SK-N-SH (cell line): ENCODE results near the gene APOC3. TPM values are rescaled to one million over a fixed set of nuclear protein-coding genes. Genes with fewer than 3 reads are reported as not detected.

ENCODE experiments used
- CTCF ChIA-PET: fragments of 300-600, 350-600 bp; formaldehyde crosslinking; extraction: SDS; loops from one replicate; lab custom pipeline; 2021; lab: Yijun Ruan, JAX
- POLR2A ChIA-PET: fragments of 350-600 bp; sonication (Branson Sonifier 250); formaldehyde crosslinking; extraction: SDS; loops from one replicate; lab custom pipeline; 2020; ENCODE audit warnings: antibody characterized with exemption, inconsistent platforms; lab: Yijun Ruan, JAX
- DNase-seq: peaks from one replicate; pipeline ENCODE4 v3.0.0; 2012
- H2AFZ ChIP-seq: fragments of 200-600 bp; sonication (generic); 2 replicates; pipeline ENCODE4 v1.8.1; 2016; ENCODE audit warnings: antibody characterized with exemption, mild to moderate bottlenecking, low read depth
- H3F3A ChIP-seq: fragments of 200-600 bp; sonication (generic); replicated peaks from 2 replicates; pipeline ENCODE3; 2016; ENCODE audit warnings: antibody characterized with exemption, mild to moderate bottlenecking; ENCODE audit not compliant: insufficient read depth
- H3K27ac ChIP-seq, 2 experiments: fragments of 200-500 bp in 1 of 2; fragments of 200-600 bp in 1 of 2; sonication (Bioruptor generic) in 1 of 2; sonication (generic), shearing (Covaris generic) in 1 of 2; 2 replicates each; pipeline versions ENCODE4 v1.5.1 to v1.6.1; 2014 to 2016; ENCODE audit warnings: low read depth in 2 of 2, inconsistent platforms in 1 of 2, low read length in 1 of 2, mild to moderate bottlenecking in 1 of 2, mixed read lengths in 1 of 2
- H3K27me3 ChIP-seq: fragments of 200-600 bp; sonication (generic), shearing (Covaris generic); 2 replicates; pipeline ENCODE4 v1.6.1; 2016; ENCODE audit warnings: mixed run types; ENCODE audit not compliant: insufficient read depth
- H3K36me3 ChIP-seq, 2 experiments: fragments of 200-500 bp in 1 of 2; fragments of 200-600 bp in 1 of 2; sonication (Bioruptor generic) in 1 of 2; sonication (generic) in 1 of 2; replicated peaks in 1 of 2; 2 replicates each; pipeline versions ENCODE3 to v1.5.1; 2014 to 2016; ENCODE audit warnings: low read length in 1 of 2, mild to moderate bottlenecking in 1 of 2; ENCODE audit not compliant: insufficient read depth in 2 of 2, control insufficient read depth in 1 of 2
- H3K4me1 ChIP-seq, 2 experiments: fragments of 200-500 bp in 1 of 2; fragments of 200-600 bp in 1 of 2; sonication (Bioruptor generic) in 1 of 2; sonication (generic), shearing (Covaris generic) in 1 of 2; 2 replicates each; pipeline versions ENCODE4 v1.5.1 to v1.6.1; 2014 to 2016; ENCODE audit warnings: low read depth in 1 of 2, low read length in 1 of 2, mixed run types in 1 of 2; ENCODE audit not compliant: insufficient read depth in 2 of 2, control insufficient read depth in 1 of 2
- H3K4me2 ChIP-seq: fragments of 200-600 bp; sonication (generic), shearing (Covaris generic); 2 replicates; pipeline ENCODE4 v1.6.1; 2017; ENCODE audit warnings: mixed run types
- H3K4me3 ChIP-seq, 2 experiments: fragments of 200-500 bp in 1 of 2; fragments of 200-600 bp in 1 of 2; sonication (Bioruptor generic) in 1 of 2; sonication (generic), shearing (Covaris generic) in 1 of 2; 2 replicates each; pipeline versions ENCODE4 v1.5.1 to v1.8.1; 2014 to 2016; ENCODE audit warnings: low read depth in 2 of 2, inconsistent platforms in 1 of 2, low read length in 1 of 2, mild to moderate bottlenecking in 1 of 2, mixed read lengths in 1 of 2, moderate library complexity in 1 of 2
- H3K79me2 ChIP-seq: fragments of 200-600 bp; sonication (generic); 2 replicates; pipeline ENCODE4 v1.8.1; 2017; ENCODE audit warnings: mild to moderate bottlenecking; ENCODE audit not compliant: insufficient read depth
- H3K9ac ChIP-seq: fragments of 200-600 bp; sonication (generic); 2 replicates; pipeline ENCODE4 v1.6.1; 2017; ENCODE audit warnings: mixed run types
- H3K9me2 ChIP-seq: fragments of 200-600 bp; sonication (generic); 2 replicates; pipeline ENCODE4 v1.6.1; 2017; ENCODE audit warnings: mixed run types
- H3K9me3 ChIP-seq: fragments of 200-600 bp; sonication (generic); 2 replicates; pipeline ENCODE4 v1.6.1; 2017; ENCODE audit warnings: mixed run types, mild to moderate bottlenecking, moderate library complexity
- H4K20me1 ChIP-seq: fragments of 200-600 bp; sonication (generic); 2 replicates; pipeline ENCODE4 v1.6.1; 2017; ENCODE audit warnings: mild to moderate bottlenecking, mixed run types; ENCODE audit not compliant: insufficient read depth
- CHD2 ChIP-seq: fragments of 150-350 bp; IDR thresholded peaks from 2 replicates; pipeline ENCODE4 v1.6.1; 2018; ENCODE audit warnings: low read length; ENCODE audit not compliant: partially characterized antibody
- EZH2phosphoT487 ChIP-seq: fragments of 200-600 bp; sonication (generic); IDR thresholded peaks from 2 replicates; pipeline ENCODE4 v1.6.1; 2017; ENCODE audit warnings: low read depth, mixed run types, mild to moderate bottlenecking, antibody characterized with exemption, moderate library complexity, borderline replicate concordance
- FOXJ3 ChIP-seq: sonication (generic); formaldehyde crosslinking; IDR thresholded peaks from 2 replicates; pipeline ENCODE4 v1.5.1; 2020; ENCODE audit warnings: mild to moderate bottlenecking, missing genetic modification reagents
- FOXM1 ChIP-seq: IDR thresholded peaks from 2 replicates; pipeline ENCODE4 v1.4.0; 2012; ENCODE audit warnings: low read depth, mild to moderate bottlenecking
- GABPA ChIP-seq: IDR thresholded peaks from 2 replicates; pipeline ENCODE4 v1.4.0; 2012; ENCODE audit warnings: low read depth, mild to moderate bottlenecking
- GATA2 ChIP-seq: sonication (generic); formaldehyde crosslinking; IDR thresholded peaks from 2 replicates; pipeline ENCODE4 v1.5.0; 2020; ENCODE audit warnings: mild to moderate bottlenecking, missing genetic modification reagents
- JUND ChIP-seq: IDR thresholded peaks from 2 replicates; pipeline ENCODE4 v1.4.0; 2012
- MAX ChIP-seq: IDR thresholded peaks from 2 replicates; pipeline ENCODE4 v1.4.0; 2012; ENCODE audit warnings: low read depth
- NFIC ChIP-seq: IDR thresholded peaks from 2 replicates; pipeline ENCODE4 v1.4.0; 2012; ENCODE audit warnings: borderline replicate concordance
- PBX3 ChIP-seq: IDR thresholded peaks from 2 replicates; pipeline ENCODE4; 2012
- RCOR1 ChIP-seq: fragments of 150-350 bp; IDR thresholded peaks from 2 replicates; pipeline ENCODE4 v1.6.1; 2017; ENCODE audit warnings: antibody characterized with exemption, low read length
- REST ChIP-seq: IDR thresholded peaks from 2 replicates; pipeline ENCODE4 v1.6.1; 2012; ENCODE audit warnings: mild to moderate bottlenecking, low read depth, low read length, moderate library complexity
- SIN3A ChIP-seq: IDR thresholded peaks from 2 replicates; pipeline ENCODE4 v1.6.1; 2012; ENCODE audit warnings: low read depth, mild to moderate bottlenecking, low read length, moderate library complexity, borderline replicate concordance
- TAF1 ChIP-seq: IDR thresholded peaks from 2 replicates; pipeline ENCODE4 v1.6.1; 2012; ENCODE audit warnings: low read depth, mild to moderate bottlenecking, low read length, moderate library complexity, borderline replicate concordance
- TEAD4 ChIP-seq: IDR thresholded peaks from 2 replicates; pipeline ENCODE4 v1.4.0; 2012; ENCODE audit warnings: mild to moderate bottlenecking, borderline replicate concordance; ENCODE audit not compliant: insufficient read depth
- USF2 ChIP-seq: fragments of 150-350 bp; IDR thresholded peaks from 2 replicates; pipeline ENCODE4 v1.6.1; 2017; ENCODE audit warnings: antibody characterized with exemption, low read length, low read depth, borderline replicate concordance
- ZBTB33 ChIP-seq: IDR thresholded peaks from 2 replicates; pipeline ENCODE4 v1.4.0; 2012; ENCODE audit warnings: low read depth, borderline replicate concordance
- WGBS: methylation state at CpG from one replicate; pipeline ENCODE4 v1.1.6; 2017; ENCODE audit warnings: low lambda C conversion rate; 5-methylcytosine and 5-hydroxymethylcytosine counted together
- polyA plus RNA-seq, 3 experiments: library from polyadenylated mRNA; depleted of rRNA; stranded (reverse); fragments of >200 nt; gene quantifications; 2 replicates each; pipeline ENCODE4 v1.2.3, GENCODE V29; 2012

Gene APOC3
- polyA plus RNA-seq, 1 of the 3 experiments (the other 2 are of a cell fraction) = not detected

GRCh38 chr11:116869610-116870009 lies 39.9 kb downstream of the APOC3 start (continued):
- no peak for TF ChIP-seq PBX3
- TF ChIP-seq RCOR1 = no peak
- TF ChIP-seq GABPA = no peak
- no peak for TF ChIP-seq EZH2phosphoT487
- TF ChIP-seq JUND = no peak

GRCh38 chr11:116870054-116870453 lies 40.3 kb downstream of the APOC3 start:
- no peaks in the 10 kb centered on the region for H3K9me3 ChIP-seq
- TF ChIP-seq CHD2 (no peak), SIN3A (no peak), REST (no peak), USF2 (no peak), ZBTB33 (no peak), MAX (no peak), FOXJ3 (no peak), JUND (no peak), FOXM1 (no peak), EZH2phosphoT487 (no peak), TEAD4 (no peak), TAF1 (no peak), NFIC (no peak), GATA2 (no peak)
- TF ChIP-seq, all 33 proteins: peak for 0
- peaks cover 3 to 7% of the 10 kb centered on the region in 2 experiments for H3K4me1 ChIP-seq

More at GRCh38 chr11:116870054-116870453, 40.3 kb downstream of the APOC3 start:
- ChIA-PET CTCF (interaction anchor here (0.9 to 1.5 kb wide), 5 partner anchors 10 to 236 kb away, joined by 3 to 8 read pairs (median 5); partner anchors contain the start of gene APOA5), POLR2A (no interaction called here)
- Histone ChIP-seq H3K27ac (no peak overlapping the region), H3K9ac (no peak overlapping the region), H3F3A (peaks cover 6% of the 10 kb centered on the region), H4K20me1 (no peaks in the 10 kb centered on the region), H3K4me2 (no peak overlapping the region), H3K36me3 (peaks cover 30 to 59% of the 10 kb centered on the region in 2 experiments), H3K79me2 (no peaks in the 10 kb centered on the region), H2AFZ (no peak overlapping the region), H3K4me3 (no peak overlapping the region), H3K27me3 (no peaks in the 10 kb centered on the region), H3K9me2 (no peaks in the 10 kb centered on the region)
- DNase-seq = no peak
- WGBS = no CpG with 5 or more reads among the region's 3 CpGs
